GM19043 (cell line): ENCODE data around the gene ATG12.
A peak's percentile ranks its signal among the peaks of the same experiment; 100 is the strongest.
"Not testable (repeated sequence)": the region's sequence is repeated elsewhere in the genome, so short reads cannot be mapped to it uniquely, and the experiment has no call there.

ENCODE experiments used
- ATAC-seq: cut with Tn5 transposase; IDR thresholded peaks from one replicate; pipeline ENCODE4 v1.9.1; 2021; ENCODE audit warnings: low read depth; ENCODE audit not compliant: unreplicated experiment

The ATG12 gene

GRCh38 chr5:115841382-115842088, at the start of gene ATG12, which contains the start of gene AP3S1:
TSS of gene ATG12 (minus strand) at chr5:115841565. CDS start at chr5:115841552, 13 bp downstream.
TSS of gene AP3S1 (plus strand) at chr5:115841935. CDS start at chr5:115842038, 103 bp downstream.
- ATAC-seq = peak; percentile 75

- ATAC-seq = no peak
Measured at GRCh38 chr5:115888027-115888426, 46.7 kb upstream of the ATG12 start.

GRCh38 chr5:115885208-115885607, 43.8 kb upstream of the ATG12 start:
- ATAC-seq = not testable (repeated sequence)

GRCh38 chr5:115884704-115885103, 43.3 kb upstream of the ATG12 start:
- ATAC-seq = no peak

GRCh38 chr5:115882434-115882833, 41.1 kb upstream of the ATG12 start:
- ATAC-seq = not testable (repeated sequence)

- ATAC-seq = not testable (repeated sequence)
Measured at GRCh38 chr5:115877342-115877741, 36.0 kb upstream of the ATG12 start.

GRCh38 chr5:115875447-115875846, 34.1 kb upstream of the ATG12 start:
- no peak for ATAC-seq

GRCh38 chr5:115873392-115873791, 32.0 kb upstream of the ATG12 start:
- no peak for ATAC-seq

GRCh38 chr5:115872447-115872846, 31.1 kb upstream of the ATG12 start:
- no peak for ATAC-seq

- no peak for ATAC-seq
Measured at GRCh38 chr5:115869256-115869795, 28.0 kb upstream of the ATG12 start.

GRCh38 chr5:115859378-115859777, 18.0 kb upstream of the ATG12 start:
- no peak for ATAC-seq

- ATAC-seq = no peak
Measured at GRCh38 chr5:115858396-115858795, 17.0 kb upstream of the ATG12 start.

GRCh38 chr5:115857626-115858349, 16.4 kb upstream of the ATG12 start:
- no peak for ATAC-seq

- no peak for ATAC-seq
Measured at GRCh38 chr5:115857057-115857479, 15.7 kb upstream of the ATG12 start.

- no peak for ATAC-seq
Measured at GRCh38 chr5:115855959-115856358, 14.6 kb upstream of the ATG12 start.

GRCh38 chr5:115854139-115854538, 12.8 kb upstream of the ATG12 start:
- ATAC-seq = no peak

- no peak for ATAC-seq
Measured at GRCh38 chr5:115850744-115851416, 9.5 kb upstream of the ATG12 start.

- no peak for ATAC-seq
Measured at GRCh38 chr5:115849258-115849798, 8.0 kb upstream of the ATG12 start.

- ATAC-seq = no peak
Measured at GRCh38 chr5:115847290-115847689, 5.9 kb upstream of the ATG12 start.

GRCh38 chr5:115844321-115844817, 3.0 kb upstream of the ATG12 start:
- no peak for ATAC-seq
